H1 (cell line): ENCODE measurements around the gene GPR68. TPM values are rescaled to one million over a fixed set of nuclear protein-coding genes. Genes with fewer than 3 reads are reported as not detected.

Experiments
- CTCF ChIA-PET: fragments of 300-600 bp; sonication (Branson Sonifier 250); formaldehyde crosslinking; loops from one replicate; lab custom pipeline; 2021; ENCODE audit not compliant: partially characterized antibody; lab: Charles Lee
- POLR2A ChIA-PET: fragments of 300-600 bp; sonication (Branson Sonifier 250); formaldehyde crosslinking; loops from one replicate; lab custom pipeline; 2021; ENCODE audit warnings: inconsistent platforms; ENCODE audit not compliant: partially characterized antibody; lab: Charles Lee
- DNase-seq, 2 experiments: peaks; one replicate each; pipeline versions ENCODE4 v3.0.0 to v3.0.0-alpha.2; 2010 to 2022; ENCODE audit warnings: low spot score in 2 of 2, low read depth in 1 of 2, mixed read lengths in 1 of 2
- FAIRE-seq: peaks from 2 replicates; lab custom pipeline; 2011; peaks lifted over from hg19 to GRCh38; lab: Jason Lieb, UNC
- H2AFZ ChIP-seq: 2 replicates; pipeline ENCODE4 v1.8.1; 2012; ENCODE audit warnings: low read length, inconsistent platforms
- H2AK5ac ChIP-seq: 2 replicates; pipeline ENCODE4 v1.6.1; 2013; ENCODE audit warnings: low read depth, low read length
- H2BK120ac ChIP-seq: replicated peaks from 2 replicates; pipeline ENCODE3; 2013; ENCODE audit warnings: low read depth, low read length, inconsistent platforms
- H2BK12ac ChIP-seq: 2 replicates; pipeline ENCODE4 v1.6.1; 2013; ENCODE audit warnings: low read depth, low read length
- H2BK15ac ChIP-seq: 2 replicates; pipeline ENCODE4 v1.6.1; 2013; ENCODE audit warnings: low read length
- H2BK20ac ChIP-seq: 2 replicates; pipeline ENCODE4 v1.6.1; 2013; ENCODE audit warnings: low read length
- H2BK5ac ChIP-seq: 2 replicates; pipeline ENCODE4 v1.6.1; 2013; ENCODE audit warnings: low read depth, low read length
- H3K14ac ChIP-seq: 2 replicates; pipeline ENCODE4 v1.6.1; 2013; ENCODE audit warnings: inconsistent platforms; ENCODE audit not compliant: insufficient read length
- H3K18ac ChIP-seq: 2 replicates; pipeline ENCODE4 v1.6.1; 2013; ENCODE audit warnings: low read length; ENCODE audit errors: extremely low read depth
- H3K23ac ChIP-seq: 2 replicates; pipeline ENCODE4 v1.6.1; 2013; ENCODE audit warnings: inconsistent platforms; ENCODE audit not compliant: insufficient read length
- H3K23me2 ChIP-seq: 2 replicates; pipeline ENCODE4 v1.6.1; 2013; ENCODE audit warnings: low read depth, low read length
- H3K27ac ChIP-seq: 2 replicates; pipeline ENCODE4 v1.6.1; 2011; ENCODE audit warnings: low read depth, low read length, inconsistent platforms
- H3K27me3 ChIP-seq, 4 experiments: replicated peaks in 1 of 4; 1 replicate in 1 of 4; 2 replicates in 3 of 4; pipeline versions ENCODE4 v1.6.1 to v1.8.1; 2011 to 2013; ENCODE audit warnings: low read length in 3 of 4, mild to moderate bottlenecking in 3 of 4, inconsistent platforms in 2 of 4, mixed read lengths in 2 of 4, moderate library complexity in 1 of 4; ENCODE audit not compliant: control insufficient read depth in 3 of 4, insufficient read depth in 3 of 4; ENCODE audit errors: extremely low read depth in 1 of 4
- H3K36me3 ChIP-seq, 4 experiments: 2 replicates each; pipeline versions ENCODE4 v1.6.1 to v1.8.1; 2011 to 2013; ENCODE audit warnings: mild to moderate bottlenecking in 4 of 4, low read length in 3 of 4, moderate library complexity in 2 of 4, control low read depth in 1 of 4, inconsistent platforms in 1 of 4; ENCODE audit not compliant: insufficient read depth in 4 of 4, control insufficient read depth in 2 of 4
- H3K4ac ChIP-seq: replicated peaks from 2 replicates; pipeline ENCODE3; 2013; ENCODE audit warnings: low read length, low read depth, mixed read lengths, inconsistent platforms; ENCODE audit not compliant: insufficient read length
- H3K4me1 ChIP-seq, 4 experiments: replicated peaks in 1 of 4; 1 replicate in 1 of 4; 2 replicates in 3 of 4; pipeline versions ENCODE4 v1.6.1 to v1.8.1; 2011 to 2013; ENCODE audit warnings: low read length in 3 of 4, inconsistent platforms in 2 of 4, mixed read lengths in 1 of 4; ENCODE audit not compliant: insufficient read depth in 4 of 4, control insufficient read depth in 3 of 4
- H3K4me2 ChIP-seq, 2 experiments: 2 replicates each; pipeline versions ENCODE4 v1.6.1 to v1.8.1; 2011 to 2013; ENCODE audit warnings: low read depth in 2 of 2, low read length in 2 of 2, control low read depth in 1 of 2, inconsistent platforms in 1 of 2, mild to moderate bottlenecking in 1 of 2; ENCODE audit not compliant: insufficient read depth in 1 of 2
- H3K4me3 ChIP-seq, 4 experiments: fragments of 200-600, 300-600 bp in 1 of 4; sonication (generic), shearing (Covaris generic), sonication (Bioruptor Twin) in 1 of 4; 2 replicates each; pipeline versions ENCODE4 v1.5.1 to v1.8.1; 2011 to 2016; ENCODE audit warnings: low read length in 4 of 4, low read depth in 3 of 4, control low read depth in 2 of 4, inconsistent platforms in 2 of 4, mild to moderate bottlenecking in 2 of 4, mixed read lengths in 1 of 4, moderate library complexity in 1 of 4; ENCODE audit not compliant: insufficient read depth in 2 of 4; ENCODE audit errors: extremely low read depth in 1 of 4
- H3K56ac ChIP-seq: replicated peaks from 2 replicates; pipeline ENCODE3; 2013; ENCODE audit warnings: low read depth, mild to moderate bottlenecking, mixed read lengths, low read length, inconsistent platforms; ENCODE audit not compliant: insufficient read length
- H3K79me1 ChIP-seq: 2 replicates; pipeline ENCODE4 v1.6.1; 2013; ENCODE audit warnings: low read depth, low read length, control low read depth
- H3K79me2 ChIP-seq, 2 experiments: 2 replicates each; pipeline versions ENCODE4 v1.6.1 to v1.8.1; 2012 to 2013; ENCODE audit warnings: low read length in 2 of 2, mild to moderate bottlenecking in 2 of 2, inconsistent platforms in 1 of 2; ENCODE audit not compliant: insufficient read depth in 2 of 2, control insufficient read depth in 1 of 2
- H3K9ac ChIP-seq, 4 experiments: replicated peaks in 1 of 4; 1 replicate in 1 of 4; 2 replicates in 3 of 4; pipeline versions ENCODE4 v1.6.1 to v1.8.1; 2011 to 2013; ENCODE audit warnings: low read depth in 3 of 4, low read length in 3 of 4, control low read depth in 2 of 4, mild to moderate bottlenecking in 2 of 4, moderate library complexity in 2 of 4, inconsistent platforms in 1 of 4; ENCODE audit errors: extremely low read depth in 1 of 4
- H3K9me3 ChIP-seq, 2 experiments: 2 replicates each; pipeline versions ENCODE4 v1.6.1 to v1.8.1; 2012 to 2013; ENCODE audit warnings: mild to moderate bottlenecking in 2 of 2, moderate library complexity in 2 of 2, control low read depth in 1 of 2, inconsistent platforms in 1 of 2, low read depth in 1 of 2, low read length in 1 of 2, mixed read lengths in 1 of 2; ENCODE audit not compliant: insufficient read depth in 2 of 2
- H4K20me1 ChIP-seq, 2 experiments: replicated peaks in 1 of 2; 2 replicates each; pipeline versions ENCODE3 to v1.8.1; 2011 to 2013; ENCODE audit warnings: inconsistent platforms in 2 of 2, low read length in 2 of 2, mild to moderate bottlenecking in 1 of 2; ENCODE audit not compliant: insufficient read depth in 2 of 2, control insufficient read depth in 1 of 2
- H4K5ac ChIP-seq: 2 replicates; pipeline ENCODE4 v1.6.1; 2013; ENCODE audit warnings: low read length, low read depth, mixed read lengths, inconsistent platforms; ENCODE audit not compliant: insufficient read length
- H4K8ac ChIP-seq: 2 replicates; pipeline ENCODE4 v1.8.0; 2013; ENCODE audit warnings: mild to moderate bottlenecking, moderate library complexity, low read length, inconsistent platforms; ENCODE audit not compliant: insufficient read depth; ENCODE audit errors: extremely low read depth
- H4K91ac ChIP-seq: replicated peaks from 2 replicates; pipeline ENCODE3; 2013; ENCODE audit warnings: low read length, mixed read lengths, inconsistent platforms; ENCODE audit not compliant: insufficient read length
- CREB1 ChIP-seq: IDR thresholded peaks from 2 replicates; pipeline ENCODE4 v1.6.1; 2012; ENCODE audit warnings: inconsistent platforms
- CTBP2 ChIP-seq: IDR thresholded peaks from 2 replicates; pipeline ENCODE4 v1.7.0; 2011; ENCODE audit warnings: borderline replicate concordance, mild to moderate bottlenecking, moderate library complexity, mixed read lengths, low read length; ENCODE audit not compliant: insufficient read depth, insufficient read length
- EZH2 ChIP-seq: fragments of 200-600 bp; sonication (generic); IDR thresholded peaks from 2 replicates; pipeline ENCODE4 v1.7.1; 2012; ENCODE audit warnings: low read depth, mild to moderate bottlenecking, moderate library complexity, low read length, inconsistent platforms; ENCODE audit not compliant: severe bottlenecking
- HDAC2 ChIP-seq, 2 experiments: fragments of 300-600 bp in 1 of 2; sonication (generic) in 1 of 2; IDR thresholded peaks; 2 replicates each; pipeline ENCODE4 v1.6.1; 2011 to 2012; ENCODE audit warnings: low read depth in 2 of 2, low read length in 2 of 2, mild to moderate bottlenecking in 2 of 2, moderate library complexity in 2 of 2, borderline replicate concordance in 1 of 2, inconsistent platforms in 1 of 2
- WGBS, 2 experiments: shearing (Covaris generic) in 1 of 2; methylation state at CpG; one replicate each; pipeline versions ENCODE4 v1.1.6 to v1.1.7; 2013 to 2015; ENCODE audit warnings: low lambda C conversion rate in 2 of 2, mixed read lengths in 2 of 2, inconsistent platforms in 1 of 2, low coverage in 1 of 2, missing lambda C conversion rate in 1 of 2; ENCODE audit not compliant: insufficient replicate concordance in 2 of 2, insufficient coverage in 1 of 2, insufficient read length in 1 of 2; ENCODE audit errors: extremely low coverage in 1 of 2, missing lambda C conversion rate in 1 of 2; 5-methylcytosine and 5-hydroxymethylcytosine counted together
- polyA plus RNA-seq, 7 experiments: library from polyadenylated mRNA; depleted of rRNA in 3 of 7; stranded (reverse) in 5 of 7; unstranded in 2 of 7; fragments of >200 nt in 5 of 7; fragments of 200-250 nt in 2 of 7; gene quantifications; 1 replicate in 5 of 7; 2 replicates in 1 of 7; 4 replicates in 1 of 7; pipeline versions ENCODE4 v1.2.1 to v1.2.3, GENCODE V29; 2011 to 2013; ENCODE audit warnings: missing spikeins in 2 of 7, mixed read lengths in 2 of 7
- total RNA-seq: library from RNA; stranded (reverse); fragmentation: NEBNext Ultra II Directional; extraction: Animal tissue kit (Norgen Biotek cat#: 25700); gene quantifications from 2 replicates; pipeline ENCODE4 v1.2.1, GENCODE V29; 2021
- TF ChIP-seq, protein P1 (sequence below): IDR thresholded peaks from 2 replicates; pipeline ENCODE4 v1.6.1; 2011; ENCODE audit warnings: low read depth, mild to moderate bottlenecking, low read length; ENCODE audit not compliant: insufficient read depth

Gene GPR68
- total and polyA plus RNA-seq, 2 of the 8 experiments (the other 6 are each of a cell fraction or from before 2014, with no cell fraction given) = 0.22 to 0.76 TPM

DNA sequence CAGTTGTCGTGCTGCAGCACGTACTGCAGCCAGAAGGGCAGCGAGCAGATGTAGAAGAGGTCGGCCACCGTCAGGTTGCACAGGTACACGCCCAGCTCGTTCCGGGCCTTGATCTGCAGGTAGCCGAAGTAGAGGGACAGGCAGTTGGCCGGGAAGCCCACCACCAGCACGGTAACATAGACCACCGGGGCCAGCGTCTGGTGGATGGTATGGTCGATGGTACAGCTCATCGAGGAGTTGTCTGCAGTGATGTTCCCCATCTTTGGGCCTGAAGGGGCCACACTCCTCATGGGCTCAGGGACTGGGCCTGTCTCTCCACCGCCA, 9.8 kb downstream of the GPR68 start:
- Histone ChIP-seq H3K4me1 (no peaks in the 10 kb centered on the region; a peak in 1 of 7 replicates), H2BK20ac (no peak overlapping the region), H3K4me3 (no peak overlapping the region), H3K4ac (no peak overlapping the region), H2AFZ (no peak overlapping the region), H3K27me3 (peaks cover 0 to 2% (median 0%) of the 10 kb centered on the region in 4 experiments; a peak in 1 of 7 replicates), H2BK12ac (0 out of 2 replicates have a peak overlapping the region, but pooled peaks have one; percentile 39), H3K79me2 (no peaks in the 10 kb centered on the region), H3K18ac (no peak overlapping the region), H4K5ac (no peak overlapping the region), H3K4me2 (no peak overlapping the region), H2AK5ac (no peak overlapping the region), H3K56ac (no peak overlapping the region), H3K9ac (no peak overlapping the region), H3K27ac (no peak overlapping the region), H2BK120ac (no peak overlapping the region), H3K14ac (no peak overlapping the region), H4K91ac (no peak overlapping the region), H3K23ac (no peak overlapping the region), H4K8ac (no peak overlapping the region), H2BK15ac (no peak overlapping the region), H2BK5ac (no peak overlapping the region; the same call in 1 of the 2 replicates), H4K20me1 (no peaks in the 10 kb centered on the region), H3K23me2 (no peaks in the 10 kb centered on the region), H3K79me1 (no peaks in the 10 kb centered on the region), H3K9me3 (peaks cover 5 to 7% of the 10 kb centered on the region in 2 experiments; a peak in 3 of 4 replicates), H3K36me3 (no peaks in the 10 kb centered on the region)
- ChIA-PET POLR2A (interaction anchor here (0.6 to 2.8 kb wide), 2 partner anchors 9 to 28 kb away, joined by 3 to 14 read pairs; partner anchors contain the start of gene GPR68), CTCF (interaction anchor here (0.7 to 1.6 kb wide), 7 partner anchors 10 to 49 kb away, joined by 3 to 8 read pairs (median 3); partner anchors contain the start of gene GPR68)
- FAIRE-seq (no peak), DNase-seq (no peak)
- WGBS, 2 experiments = 95% methylated on average over 16 of the region's 16 CpGs; no CpG with 5 or more reads in 1 of the 2 experiments
- TF ChIP-seq, protein P1, sequence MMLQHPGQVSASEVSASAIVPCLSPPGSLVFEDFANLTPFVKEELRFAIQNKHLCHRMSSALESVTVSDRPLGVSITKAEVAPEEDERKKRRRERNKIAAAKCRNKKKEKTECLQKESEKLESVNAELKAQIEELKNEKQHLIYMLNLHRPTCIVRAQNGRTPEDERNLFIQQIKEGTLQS = no peak
- no peak for TF ChIP-seq CTBP2
- no peak for TF ChIP-seq CREB1
- TF ChIP-seq EZH2 = no peak
- no peak for TF ChIP-seq HDAC2 (IDR thresholded peaks at IDR 0.05; ENCODE audit: borderline replicate concordance in 1 of 2, low read depth in 2 of 2, low read length in 2 of 2)
